Measurements from ENCODE around the gene SYNE2. TPM values are rescaled to one million over a fixed set of nuclear protein-coding genes. Genes with fewer than 3 reads are reported as not detected.

SYNE2 gene
- polyA plus RNA-seq, 1 donor from 2014 or later: 82.3 TPM

DNA sequence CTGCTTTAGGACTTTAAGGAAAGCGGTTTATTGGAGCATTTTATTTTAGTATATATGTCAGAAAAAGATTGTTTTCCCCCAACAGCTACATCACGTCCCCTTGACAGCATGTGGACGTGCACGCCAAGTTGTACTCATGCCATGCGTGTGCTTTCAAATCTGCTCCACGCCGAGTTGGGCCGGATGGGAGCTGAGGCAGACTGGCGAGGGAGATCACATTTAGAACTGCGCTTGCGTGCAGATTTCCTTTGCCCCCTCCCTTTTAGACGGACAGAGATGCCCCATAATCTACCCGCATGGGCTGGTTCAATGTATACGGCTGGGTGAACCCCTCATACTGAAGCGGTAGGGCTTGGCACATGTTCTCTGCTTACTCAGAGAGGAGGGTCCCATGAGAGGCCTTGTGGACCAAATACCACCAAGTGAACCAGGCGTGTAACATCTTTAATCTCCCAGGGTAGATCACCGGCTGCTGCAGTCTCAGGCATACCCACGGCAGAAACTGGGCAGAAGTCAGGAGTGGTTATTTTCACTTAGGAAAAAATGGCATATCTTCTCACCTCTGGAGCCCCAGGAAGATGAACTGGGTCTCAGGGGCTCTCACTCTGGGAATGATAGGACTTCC, 349.2 kb downstream of the SYNE2 start:
- no peaks in the 10 kb centered on the region for H3K9me2 ChIP-seq (ENCODE audit: insufficient read depth, low read length)
- H3K27ac ChIP-seq (ENCODE audit: low read length): no peak overlapping the region
- peaks cover 9% of the 10 kb centered on the region for H3F3A ChIP-seq (ENCODE audit: insufficient read depth, low read length, poor library complexity, severe bottlenecking)

DNA sequence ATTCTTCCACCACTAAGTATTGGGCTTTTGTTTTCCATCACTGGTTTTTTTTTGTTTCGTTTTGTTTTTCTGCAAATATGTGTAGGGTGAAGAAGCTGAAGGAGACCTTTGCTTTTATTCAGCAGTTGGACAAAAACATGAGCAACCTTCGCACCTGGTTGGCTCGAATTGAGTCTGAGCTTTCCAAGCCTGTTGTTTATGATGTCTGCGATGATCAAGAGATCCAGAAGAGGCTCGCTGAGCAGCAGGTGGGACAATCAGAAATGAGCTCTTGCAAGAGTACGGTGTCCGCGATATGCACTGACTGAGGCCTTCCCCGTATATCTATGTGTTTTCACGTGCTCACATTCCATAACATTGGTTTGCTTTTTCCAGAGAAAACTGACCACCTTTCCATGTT, 349.9 kb downstream of the SYNE2 start:
- Histone ChIP-seq H3F3A (ENCODE audit: insufficient read depth, low read length, poor library complexity, severe bottlenecking) (peaks cover 3% of the 10 kb centered on the region), H3K9me2 (ENCODE audit: insufficient read depth, low read length) (no peaks in the 10 kb centered on the region), H3K9me3 (ENCODE audit: low read length) (no peaks in the 10 kb centered on the region), H3K36me3 (ENCODE audit: insufficient read depth, low read length) (no peaks in the 10 kb centered on the region), H3K27ac (ENCODE audit: low read length) (no peak overlapping the region), H3K27me3 (ENCODE audit: insufficient read depth, low read depth, low read length) (no peaks in the 10 kb centered on the region), H3K9ac (ENCODE audit: low read length) (no peak overlapping the region), H4K20me1 (ENCODE audit: insufficient read depth) (no peaks in the 10 kb centered on the region), H3K4me3 (ENCODE audit: low read length) (no peak overlapping the region), H3K79me2 (replicated peaks; ENCODE audit: insufficient read depth, low read length) (peaks cover 24% of the 10 kb centered on the region), H2AFZ (ENCODE audit: low read depth, low read length) (no peak overlapping the region), H3K4me2 (ENCODE audit: low read length) (no peak overlapping the region)
- TF ChIP-seq SMC3 (conservative IDR thresholded peaks at IDR 0.05; ENCODE audit: poor library complexity) (no peak), TAF1 (IDR thresholded peaks at IDR 0.05; ENCODE audit: low read depth) (no peak), MXI1 (conservative IDR thresholded peaks at IDR 0.05; ENCODE audit: poor library complexity, severe bottlenecking) (no peak), EZH2 (IDR thresholded peaks at IDR 0.05; ENCODE audit: borderline replicate concordance, insufficient read depth, low read length, poor library complexity, severe bottlenecking) (no peak), EP300 (conservative IDR thresholded peaks at IDR 0.05; ENCODE audit: poor library complexity, severe bottlenecking) (no peak), POLR2AphosphoS5 (IDR thresholded peaks at IDR 0.05) (no peak), RAD21 (conservative IDR thresholded peaks at IDR 0.05) (no peak)
- TF ChIP-seq, protein P1, sequence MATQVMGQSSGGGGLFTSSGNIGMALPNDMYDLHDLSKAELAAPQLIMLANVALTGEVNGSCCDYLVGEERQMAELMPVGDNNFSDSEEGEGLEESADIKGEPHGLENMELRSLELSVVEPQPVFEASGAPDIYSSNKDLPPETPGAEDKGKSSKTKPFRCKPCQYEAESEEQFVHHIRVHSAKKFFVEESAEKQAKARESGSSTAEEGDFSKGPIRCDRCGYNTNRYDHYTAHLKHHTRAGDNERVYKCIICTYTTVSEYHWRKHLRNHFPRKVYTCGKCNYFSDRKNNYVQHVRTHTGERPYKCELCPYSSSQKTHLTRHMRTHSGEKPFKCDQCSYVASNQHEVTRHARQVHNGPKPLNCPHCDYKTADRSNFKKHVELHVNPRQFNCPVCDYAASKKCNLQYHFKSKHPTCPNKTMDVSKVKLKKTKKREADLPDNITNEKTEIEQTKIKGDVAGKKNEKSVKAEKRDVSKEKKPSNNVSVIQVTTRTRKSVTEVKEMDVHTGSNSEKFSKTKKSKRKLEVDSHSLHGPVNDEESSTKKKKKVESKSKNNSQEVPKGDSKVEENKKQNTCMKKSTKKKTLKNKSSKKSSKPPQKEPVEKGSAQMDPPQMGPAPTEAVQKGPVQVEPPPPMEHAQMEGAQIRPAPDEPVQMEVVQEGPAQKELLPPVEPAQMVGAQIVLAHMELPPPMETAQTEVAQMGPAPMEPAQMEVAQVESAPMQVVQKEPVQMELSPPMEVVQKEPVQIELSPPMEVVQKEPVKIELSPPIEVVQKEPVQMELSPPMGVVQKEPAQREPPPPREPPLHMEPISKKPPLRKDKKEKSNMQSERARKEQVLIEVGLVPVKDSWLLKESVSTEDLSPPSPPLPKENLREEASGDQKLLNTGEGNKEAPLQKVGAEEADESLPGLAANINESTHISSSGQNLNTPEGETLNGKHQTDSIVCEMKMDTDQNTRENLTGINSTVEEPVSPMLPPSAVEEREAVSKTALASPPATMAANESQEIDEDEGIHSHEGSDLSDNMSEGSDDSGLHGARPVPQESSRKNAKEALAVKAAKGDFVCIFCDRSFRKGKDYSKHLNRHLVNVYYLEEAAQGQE (IDR thresholded peaks at IDR 0.05; ENCODE audit: borderline replicate concordance): no peak
- TF ChIP-seq, protein P2, sequence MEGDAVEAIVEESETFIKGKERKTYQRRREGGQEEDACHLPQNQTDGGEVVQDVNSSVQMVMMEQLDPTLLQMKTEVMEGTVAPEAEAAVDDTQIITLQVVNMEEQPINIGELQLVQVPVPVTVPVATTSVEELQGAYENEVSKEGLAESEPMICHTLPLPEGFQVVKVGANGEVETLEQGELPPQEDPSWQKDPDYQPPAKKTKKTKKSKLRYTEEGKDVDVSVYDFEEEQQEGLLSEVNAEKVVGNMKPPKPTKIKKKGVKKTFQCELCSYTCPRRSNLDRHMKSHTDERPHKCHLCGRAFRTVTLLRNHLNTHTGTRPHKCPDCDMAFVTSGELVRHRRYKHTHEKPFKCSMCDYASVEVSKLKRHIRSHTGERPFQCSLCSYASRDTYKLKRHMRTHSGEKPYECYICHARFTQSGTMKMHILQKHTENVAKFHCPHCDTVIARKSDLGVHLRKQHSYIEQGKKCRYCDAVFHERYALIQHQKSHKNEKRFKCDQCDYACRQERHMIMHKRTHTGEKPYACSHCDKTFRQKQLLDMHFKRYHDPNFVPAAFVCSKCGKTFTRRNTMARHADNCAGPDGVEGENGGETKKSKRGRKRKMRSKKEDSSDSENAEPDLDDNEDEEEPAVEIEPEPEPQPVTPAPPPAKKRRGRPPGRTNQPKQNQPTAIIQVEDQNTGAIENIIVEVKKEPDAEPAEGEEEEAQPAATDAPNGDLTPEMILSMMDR (IDR thresholded peaks at IDR 0.05; ENCODE audit: poor library complexity, severe bottlenecking): no peak

More for the DNA sequence above, 349.2 kb downstream of the SYNE2 start:
- no peak overlapping the region for H3K4me3 ChIP-seq (ENCODE audit: low read length)
- no peak overlapping the region for H2AFZ ChIP-seq (ENCODE audit: low read depth, low read length)
- H3K9ac ChIP-seq (ENCODE audit: low read length): no peak overlapping the region
- H3K9me3 ChIP-seq (ENCODE audit: low read length): no peaks in the 10 kb centered on the region
- no peaks in the 10 kb centered on the region for H4K20me1 ChIP-seq (ENCODE audit: insufficient read depth)
- no peak overlapping the region for H3K4me2 ChIP-seq (ENCODE audit: low read length)
- TF ChIP-seq POLR2AphosphoS5 (IDR thresholded peaks at IDR 0.05) (no peak), MXI1 (conservative IDR thresholded peaks at IDR 0.05; ENCODE audit: poor library complexity, severe bottlenecking) (no peak), EP300 (conservative IDR thresholded peaks at IDR 0.05; ENCODE audit: poor library complexity, severe bottlenecking) (no peak), SMC3 (conservative IDR thresholded peaks at IDR 0.05; ENCODE audit: poor library complexity) (no peak), TAF1 (IDR thresholded peaks at IDR 0.05; ENCODE audit: low read depth) (no peak), RAD21 (conservative IDR thresholded peaks at IDR 0.05) (no peak), EZH2 (IDR thresholded peaks at IDR 0.05; ENCODE audit: borderline replicate concordance, insufficient read depth, low read length, poor library complexity, severe bottlenecking) (no peak)
- TF ChIP-seq, protein P2 (IDR thresholded peaks at IDR 0.05; ENCODE audit: poor library complexity, severe bottlenecking): no peak
- TF ChIP-seq, protein P1 (IDR thresholded peaks at IDR 0.05; ENCODE audit: borderline replicate concordance): no peak
- peaks cover 26% of the 10 kb centered on the region for H3K79me2 ChIP-seq (replicated peaks; ENCODE audit: insufficient read depth, low read length)
- no peaks in the 10 kb centered on the region for H3K36me3 ChIP-seq (ENCODE audit: insufficient read depth, low read length)
- no peaks in the 10 kb centered on the region for H3K27me3 ChIP-seq (ENCODE audit: insufficient read depth, low read depth, low read length)

Measured in neural cell (in vitro differentiated cells).